Dendritic cell treated with granulocyte-macrophage colony-stimulating factor and Interleukin-4, amounts not matched to agents 40 ng/mL and 50 ng/mL, for 4 days (primary cell): Measurements from ENCODE around the gene NLK.
"Not testable (repeated sequence)": the region's sequence is repeated elsewhere in the genome, so short reads cannot be mapped to it uniquely, and the experiment has no call there.

Source experiments
- H3K27ac Mint-ChIP-seq: one replicate; pipeline ENCODE4 v1.8.0; 2022; ENCODE audit warnings: mild to moderate bottlenecking, mixed read lengths
- H3K27me3 Mint-ChIP-seq: one replicate; pipeline ENCODE4 v1.8.0; 2022; ENCODE audit warnings: mild to moderate bottlenecking, mixed read lengths
- H3K36me3 Mint-ChIP-seq: one replicate; pipeline ENCODE4 v1.8.0; 2022; ENCODE audit warnings: low read depth, mixed read lengths
- H3K4me1 Mint-ChIP-seq: one replicate; pipeline ENCODE4 v1.8.0; 2022; ENCODE audit warnings: low read depth, mixed read lengths
- H3K4me3 Mint-ChIP-seq: one replicate; pipeline ENCODE4 v1.8.0; 2022; ENCODE audit warnings: mild to moderate bottlenecking, moderate library complexity, mixed read lengths
- H3K9me3 Mint-ChIP-seq: one replicate; pipeline ENCODE4 v1.8.0; 2022; ENCODE audit warnings: mixed read lengths
- intact Hi-C: fragments of 100-400 bp; cut with micrococcal nuclease; formaldehyde crosslinking; loops from one replicate; pipeline ENCODE4 v1.15.0; 2022

Gene NLK

GRCh38 chr17:28029044-28029443, 13.4 kb upstream of the NLK start:
- no peaks in the 10 kb centered on the region for H3K36me3 Mint-ChIP-seq
- no peak overlapping the region for H3K4me3 Mint-ChIP-seq
- H3K27me3 Mint-ChIP-seq: peaks cover 2% of the 10 kb centered on the region
- intact Hi-C loops: no loop called here
- H3K27ac Mint-ChIP-seq: peak overlapping the region; percentile 75
- peaks cover 31% of the 10 kb centered on the region for H3K4me1 Mint-ChIP-seq
- no peaks in the 10 kb centered on the region for H3K9me3 Mint-ChIP-seq

- no peak overlapping the region for H3K4me3 Mint-ChIP-seq
These were observed 12.1 kb upstream of the NLK start for GRCh38 chr17:28030386-28030785.

GRCh38 chr17:28031174-28031573, 11.3 kb upstream of the NLK start:
- H3K27ac Mint-ChIP-seq: no peak overlapping the region
- no peaks in the 10 kb centered on the region for H3K36me3 Mint-ChIP-seq
- H3K27me3 Mint-ChIP-seq: no peaks in the 10 kb centered on the region

More at GRCh38 chr17:28030386-28030785, 12.1 kb upstream of the NLK start:
- intact Hi-C loops: no loop called here
- Mint-ChIP-seq H3K4me1 (peaks cover 39% of the 10 kb centered on the region), H3K27ac (no peak overlapping the region), H3K9me3 (no peaks in the 10 kb centered on the region), H3K27me3 (peaks cover 2% of the 10 kb centered on the region), H3K36me3 (no peaks in the 10 kb centered on the region)

DNA sequence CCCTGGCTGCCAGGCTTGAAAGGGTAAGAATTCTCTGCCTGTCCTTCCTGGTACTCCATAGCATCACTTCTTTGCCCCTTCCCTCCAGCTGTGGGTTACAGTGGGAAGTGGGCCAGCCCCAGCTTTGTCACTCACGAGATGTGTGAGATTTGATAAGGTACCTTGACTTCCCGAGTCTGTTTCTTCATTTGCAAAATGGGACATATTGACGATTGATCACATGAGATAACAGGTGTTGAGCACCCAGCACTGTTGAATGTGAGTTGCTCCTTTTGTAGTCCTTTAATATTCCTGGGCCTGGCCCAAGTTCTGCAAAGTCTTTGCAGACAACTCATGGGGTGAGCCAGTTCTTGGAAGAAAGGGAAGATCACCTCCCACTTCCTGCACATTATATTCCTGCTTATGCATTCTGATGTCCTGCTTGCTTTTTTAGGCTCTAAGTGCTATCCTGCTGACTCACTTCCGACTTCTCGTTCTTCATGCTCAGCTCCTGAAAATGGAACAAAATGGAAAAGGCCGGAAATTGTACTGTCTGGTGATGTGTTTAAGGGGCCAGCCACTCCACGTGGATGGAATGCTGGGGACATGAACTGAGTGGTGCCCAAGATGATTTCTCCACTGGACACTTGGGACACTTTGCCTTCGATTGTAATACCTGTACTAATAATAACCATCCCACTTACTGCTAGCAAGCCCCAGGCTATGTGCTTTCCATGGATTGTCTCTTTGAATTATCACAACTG, 8.3 kb upstream of the NLK start:
- no peak overlapping the region for H3K4me3 Mint-ChIP-seq
- no peaks in the 10 kb centered on the region for H3K36me3 Mint-ChIP-seq
- H3K9me3 Mint-ChIP-seq: no peaks in the 10 kb centered on the region
- peaks cover 2% of the 10 kb centered on the region for H3K27me3 Mint-ChIP-seq
- peak overlapping the region; percentile 66 for H3K27ac Mint-ChIP-seq
- H3K4me1 Mint-ChIP-seq: peaks cover 36% of the 10 kb centered on the region
- intact Hi-C loops: no loop called here

More at GRCh38 chr17:28031174-28031573, 11.3 kb upstream of the NLK start:
- Mint-ChIP-seq H3K4me3 (no peak overlapping the region), H3K4me1 (peaks cover 39% of the 10 kb centered on the region), H3K9me3 (no peaks in the 10 kb centered on the region)
- intact Hi-C loops: no loop called here

DNA sequence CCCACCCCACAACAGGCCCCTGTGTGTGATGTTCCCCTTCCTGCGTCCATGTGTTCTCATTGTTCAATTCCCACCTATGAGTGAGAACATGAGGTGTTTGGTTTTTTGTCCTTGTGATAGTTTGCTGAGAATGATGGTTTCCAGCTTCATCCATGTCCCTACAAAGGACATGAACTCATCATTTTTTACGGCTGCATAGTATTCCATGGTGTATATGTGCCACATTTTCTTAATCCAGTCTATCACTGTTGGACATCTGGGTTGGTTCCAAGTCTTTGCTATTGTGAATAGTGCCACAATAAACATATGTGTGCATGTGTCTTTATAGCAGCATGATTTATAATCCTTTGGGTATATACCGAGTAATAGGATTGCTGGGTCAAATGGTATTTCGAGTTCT, 7.0 kb upstream of the NLK start:
- intact Hi-C loops, H3K27ac Mint-ChIP-seq, H3K9me3 Mint-ChIP-seq, H3K36me3 Mint-ChIP-seq, H3K4me3 Mint-ChIP-seq: not testable (repeated sequence)
- Mint-ChIP-seq H3K27me3 (peaks cover 12% of the 10 kb centered on the region), H3K4me1 (peaks cover 44% of the 10 kb centered on the region)

- H3K27ac Mint-ChIP-seq, H3K9me3 Mint-ChIP-seq, H3K36me3 Mint-ChIP-seq, intact Hi-C loops, H3K4me3 Mint-ChIP-seq: not testable (repeated sequence)
- Mint-ChIP-seq H3K27me3 (peaks cover 12% of the 10 kb centered on the region), H3K4me1 (peaks cover 48% of the 10 kb centered on the region)
These were observed 6.6 kb upstream of the NLK start for GRCh38 chr17:28035884-28036283.

- Mint-ChIP-seq H3K4me3 (no peak overlapping the region), H3K27ac (peak overlapping the region; percentile 92), H3K27me3 (peaks cover 12% of the 10 kb centered on the region), H3K4me1 (peaks cover 48% of the 10 kb centered on the region), H3K9me3 (peaks cover 9% of the 10 kb centered on the region), H3K36me3 (peaks cover 20% of the 10 kb centered on the region)
- intact Hi-C loops: no loop called here
These were observed 3.7 kb upstream of the NLK start for GRCh38 chr17:28038802-28039201.

DNA sequence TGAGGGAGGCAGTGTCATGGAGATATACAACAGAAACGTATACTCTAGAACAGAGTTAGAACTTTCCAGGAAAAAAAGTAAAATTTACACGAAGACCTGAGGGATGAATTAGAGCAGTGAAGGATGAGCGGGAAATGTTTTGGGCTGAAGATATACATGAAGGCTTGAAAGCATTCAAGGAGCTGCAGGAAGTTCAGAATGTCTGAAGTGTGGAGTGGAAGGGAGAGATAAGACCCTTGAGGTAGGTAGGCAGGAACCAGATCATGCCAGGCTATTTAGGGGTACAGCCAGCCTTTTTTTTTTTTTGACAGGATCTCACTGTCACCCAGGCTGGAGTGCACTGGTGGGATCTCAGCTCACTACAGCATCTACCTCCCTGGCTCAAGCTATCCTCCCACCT, 3.2 kb upstream of the NLK start:
- H3K27me3 Mint-ChIP-seq: peaks cover 12% of the 10 kb centered on the region
- no peak overlapping the region for H3K4me3 Mint-ChIP-seq
- H3K27ac Mint-ChIP-seq: peak overlapping the region; percentile 92
- H3K4me1 Mint-ChIP-seq: peaks cover 45% of the 10 kb centered on the region
- intact Hi-C loops: no loop called here
- H3K9me3 Mint-ChIP-seq: peaks cover 9% of the 10 kb centered on the region
- H3K36me3 Mint-ChIP-seq: peaks cover 20% of the 10 kb centered on the region

DNA sequence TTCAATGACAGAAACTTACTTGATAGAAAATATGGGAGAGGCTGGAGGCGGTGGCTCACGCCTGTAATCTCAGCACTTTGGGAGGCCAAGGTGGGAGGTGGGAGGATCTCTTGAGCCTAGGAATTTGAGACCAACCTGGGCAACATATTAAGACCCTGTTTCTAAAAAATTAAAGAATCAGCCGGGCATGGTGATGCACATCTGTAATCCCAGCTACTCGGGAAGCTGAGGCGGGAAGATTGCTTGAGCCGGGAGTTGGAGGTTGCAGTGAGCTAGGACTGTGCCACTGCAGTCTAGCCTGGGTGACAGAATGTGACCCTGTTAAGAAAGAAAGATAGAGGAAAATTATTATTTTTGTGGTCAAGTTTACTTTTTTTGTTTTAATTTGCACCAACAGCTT, 2.1 kb upstream of the NLK start:
- H3K9me3 Mint-ChIP-seq: peaks cover 9% of the 10 kb centered on the region
- H3K27ac Mint-ChIP-seq: peak overlapping the region; percentile 92
- peaks cover 25% of the 10 kb centered on the region for H3K36me3 Mint-ChIP-seq
- H3K4me3 Mint-ChIP-seq: peak overlapping the region; percentile 9
- peaks cover 50% of the 10 kb centered on the region for H3K4me1 Mint-ChIP-seq
- intact Hi-C loops: loop anchor here (5.0 kb wide), 1 partner anchor 148 kb away; the partner anchor contains the start of gene LYRM9
- H3K27me3 Mint-ChIP-seq: peaks cover 12% of the 10 kb centered on the region

DNA sequence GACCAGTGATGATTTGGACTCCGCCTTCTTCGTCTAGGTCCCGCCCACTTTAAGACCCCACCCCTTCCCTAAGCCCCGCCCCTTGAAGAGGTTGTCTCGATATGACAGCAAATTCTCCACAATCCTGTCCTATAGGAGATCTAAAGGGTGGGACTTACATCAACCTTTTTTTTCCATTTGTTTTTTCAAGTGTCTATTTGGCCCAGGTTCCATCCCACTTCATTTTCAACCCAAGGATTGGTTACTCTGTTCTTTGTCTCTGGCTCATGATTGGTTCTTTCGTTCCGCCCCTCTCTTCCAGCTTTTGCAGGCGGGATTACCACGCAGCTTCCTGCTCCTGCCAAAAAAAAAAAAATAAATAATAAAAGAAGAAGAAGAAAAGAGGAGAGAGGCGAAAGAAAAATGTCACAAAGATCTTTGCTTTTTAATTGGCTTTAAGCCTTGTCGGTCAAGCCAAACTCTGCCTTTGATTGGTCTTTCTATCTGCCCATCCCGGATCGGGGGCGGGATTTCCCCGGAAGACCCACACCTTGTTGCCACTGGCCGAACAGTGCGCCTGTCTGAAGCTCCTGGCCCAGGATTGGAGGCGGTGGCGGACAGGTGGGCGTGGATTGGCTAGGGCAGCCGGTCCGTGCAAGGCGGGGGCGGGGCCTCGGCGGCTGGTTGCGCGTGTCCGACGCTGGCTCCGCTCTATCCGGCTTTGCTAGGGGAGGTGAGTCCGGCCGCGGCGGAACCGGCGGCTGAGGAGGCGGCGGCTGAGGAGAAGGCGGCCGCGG, 1.2 kb upstream of the NLK start:
- Mint-ChIP-seq H3K9me3 (peaks cover 9% of the 10 kb centered on the region), H3K4me1 (peaks cover 57% of the 10 kb centered on the region), H3K27ac (peak overlapping the region; percentile 92), H3K27me3 (peaks cover 12% of the 10 kb centered on the region), H3K4me3 (peak overlapping the region; percentile 94), H3K36me3 (peaks cover 26% of the 10 kb centered on the region)
- intact Hi-C loops: loop anchor here (1.0 to 5.0 kb wide), 2 partner anchors 77 to 149 kb away; partner anchors contain the start of gene LYRM9

DNA sequence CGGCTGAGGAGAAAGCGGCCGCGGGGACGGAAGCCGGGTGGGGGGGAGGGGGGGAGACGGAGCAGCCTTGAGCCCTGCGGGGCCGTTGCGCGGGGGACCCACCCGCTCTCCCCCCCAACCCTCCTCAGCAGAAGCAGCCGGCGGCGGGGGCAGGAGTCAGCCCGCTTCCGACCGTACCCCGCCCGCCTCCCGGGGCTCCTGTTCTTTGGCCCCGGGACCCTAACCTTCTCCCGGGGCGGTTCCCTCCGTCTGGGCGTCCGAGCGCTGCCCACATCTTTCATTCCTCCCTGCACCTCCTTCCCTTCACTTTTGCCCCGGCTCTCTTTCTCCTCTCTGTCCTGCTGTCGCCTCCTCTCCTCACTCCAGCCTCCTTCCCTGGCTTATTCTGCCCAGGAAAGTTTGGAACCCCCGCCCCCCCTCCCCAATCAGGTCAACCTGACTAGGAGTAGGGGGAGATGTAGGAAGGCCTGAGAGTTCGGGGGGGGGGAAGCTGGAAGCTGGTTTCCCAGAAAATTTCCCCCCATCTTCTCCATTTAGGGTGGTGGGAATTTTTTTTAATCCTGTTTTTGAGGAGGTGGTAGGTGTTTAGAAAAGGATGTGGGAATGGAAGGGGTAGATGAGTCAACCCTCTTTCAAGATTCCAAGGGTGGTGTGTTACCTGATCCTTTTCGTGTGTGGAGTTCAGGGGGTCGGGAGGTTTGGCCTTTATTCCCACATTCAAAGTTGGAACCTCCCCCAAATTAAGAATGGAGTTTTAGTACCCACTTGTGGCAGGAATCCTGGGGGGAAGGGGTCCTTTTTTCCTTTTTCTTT, 427 bp upstream of the NLK start:
- Mint-ChIP-seq H3K27ac (peak overlapping the region; percentile 92), H3K4me3 (peak overlapping the region; percentile 94), H3K4me1 (peaks cover 57% of the 10 kb centered on the region), H3K27me3 (peaks cover 12% of the 10 kb centered on the region), H3K9me3 (peaks cover 9% of the 10 kb centered on the region), H3K36me3 (peaks cover 31% of the 10 kb centered on the region)
- intact Hi-C loops: loop anchor here (1.0 to 5.0 kb wide), 2 partner anchors 76 to 150 kb away; partner anchors contain the start of gene LYRM9

DNA sequence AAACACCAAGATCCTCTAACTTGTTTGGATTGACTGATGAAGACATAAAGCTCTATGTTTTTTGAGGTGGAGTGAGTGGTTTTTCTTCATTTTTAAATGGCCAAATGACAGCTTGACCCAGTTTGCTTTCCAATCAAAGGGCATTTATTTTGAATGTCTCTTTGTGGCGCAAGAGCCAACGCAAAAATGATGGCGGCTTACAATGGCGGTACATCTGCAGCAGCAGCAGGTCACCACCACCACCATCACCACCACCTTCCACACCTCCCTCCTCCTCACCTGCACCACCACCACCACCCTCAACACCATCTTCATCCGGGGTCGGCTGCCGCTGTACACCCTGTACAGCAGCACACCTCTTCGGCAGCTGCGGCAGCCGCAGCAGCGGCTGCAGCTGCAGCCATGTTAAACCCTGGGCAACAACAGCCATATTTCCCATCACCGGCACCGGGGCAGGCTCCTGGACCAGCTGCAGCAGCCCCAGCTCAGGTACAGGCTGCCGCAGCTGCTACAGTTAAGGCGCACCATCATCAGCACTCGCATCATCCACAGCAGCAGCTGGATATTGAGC, 329 bp downstream of the NLK start:
- Mint-ChIP-seq H3K4me1 (peaks cover 57% of the 10 kb centered on the region), H3K27me3 (peaks cover 12% of the 10 kb centered on the region), H3K9me3 (peaks cover 9% of the 10 kb centered on the region), H3K36me3 (peaks cover 31% of the 10 kb centered on the region), H3K4me3 (peak overlapping the region; percentile 94), H3K27ac (peak overlapping the region; percentile 92)
- intact Hi-C loops: loop anchor here (5.0 kb wide), 1 partner anchor 151 kb away; the partner anchor contains the start of gene LYRM9

DNA sequence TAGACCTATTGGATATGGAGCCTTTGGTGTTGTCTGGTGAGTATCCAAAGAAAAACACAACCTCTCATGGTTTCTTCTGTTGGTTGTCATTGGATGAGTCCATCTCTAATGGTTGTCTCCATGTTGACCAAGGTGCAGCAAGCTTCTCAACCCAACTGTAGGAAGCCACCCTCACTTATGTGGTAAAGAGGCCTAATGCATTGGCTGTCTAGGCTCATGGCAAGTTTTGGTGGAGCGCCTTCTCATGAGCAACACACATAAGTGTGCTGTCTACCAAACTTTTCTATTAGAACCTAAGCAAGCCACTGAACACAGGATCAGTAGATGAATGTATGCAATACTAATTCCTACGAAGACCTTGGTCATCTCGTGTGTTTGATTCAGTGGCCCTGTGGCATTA, 819 bp downstream of the NLK start:
- intact Hi-C loops: loop anchor here (5.0 kb wide), 1 partner anchor 151 kb away; the partner anchor contains the start of gene LYRM9
- peaks cover 31% of the 10 kb centered on the region for H3K36me3 Mint-ChIP-seq
- H3K4me1 Mint-ChIP-seq: peaks cover 57% of the 10 kb centered on the region
- peaks cover 12% of the 10 kb centered on the region for H3K27me3 Mint-ChIP-seq
- H3K27ac Mint-ChIP-seq: peak overlapping the region; percentile 92
- H3K9me3 Mint-ChIP-seq: peaks cover 9% of the 10 kb centered on the region
- peak overlapping the region; percentile 94 for H3K4me3 Mint-ChIP-seq
